Adrenal gland (tissue), 5 donors: ENCODE results near the gene SERPINB8.

Experiments
- CTCF ChIP-seq, 6 experiments: fragments of 450-650 bp in 4 of 6; fragments of 200-600 bp in 2 of 6; sonication (generic) in 1 of 6; IDR thresholded peaks; 1 replicate in 5 of 6; 2 replicates in 1 of 6; pipeline versions ENCODE4 v1.5.1 to v1.8.0; 2016 to 2021; ENCODE audit warnings: antibody characterized with exemption in 6 of 6, mild to moderate bottlenecking in 2 of 6, moderate library complexity in 1 of 6
- POLR2A ChIP-seq, 2 donors: fragments of 450-650 bp; IDR thresholded peaks; one replicate each; pipeline ENCODE4 v1.6.1; 2017; ENCODE audit warnings: antibody characterized with exemption in 2 of 2, mild to moderate bottlenecking in 2 of 2, moderate library complexity in 1 of 2
- donor health status: DM: no; HTN: no; CAD: no.

GRCh38 chr18:63980027-63980426 lies 10.1 kb downstream of the SERPINB8 start:
- TF ChIP-seq CTCF (IDR thresholded peaks at IDR 0.05) (no peak), POLR2A (IDR thresholded peaks at IDR 0.05) (no peak)
